ENCODE measurements around the gene MED29. TPM values are rescaled to one million over a fixed set of nuclear protein-coding genes. Genes with fewer than 3 reads are reported as not detected.

MED29 gene
- total and polyA plus RNA-seq, 2 of the 13 experiments (the other 11 are each of a cell fraction or from before 2014, with no cell fraction given): 14.0 to 19.7 TPM

DNA sequence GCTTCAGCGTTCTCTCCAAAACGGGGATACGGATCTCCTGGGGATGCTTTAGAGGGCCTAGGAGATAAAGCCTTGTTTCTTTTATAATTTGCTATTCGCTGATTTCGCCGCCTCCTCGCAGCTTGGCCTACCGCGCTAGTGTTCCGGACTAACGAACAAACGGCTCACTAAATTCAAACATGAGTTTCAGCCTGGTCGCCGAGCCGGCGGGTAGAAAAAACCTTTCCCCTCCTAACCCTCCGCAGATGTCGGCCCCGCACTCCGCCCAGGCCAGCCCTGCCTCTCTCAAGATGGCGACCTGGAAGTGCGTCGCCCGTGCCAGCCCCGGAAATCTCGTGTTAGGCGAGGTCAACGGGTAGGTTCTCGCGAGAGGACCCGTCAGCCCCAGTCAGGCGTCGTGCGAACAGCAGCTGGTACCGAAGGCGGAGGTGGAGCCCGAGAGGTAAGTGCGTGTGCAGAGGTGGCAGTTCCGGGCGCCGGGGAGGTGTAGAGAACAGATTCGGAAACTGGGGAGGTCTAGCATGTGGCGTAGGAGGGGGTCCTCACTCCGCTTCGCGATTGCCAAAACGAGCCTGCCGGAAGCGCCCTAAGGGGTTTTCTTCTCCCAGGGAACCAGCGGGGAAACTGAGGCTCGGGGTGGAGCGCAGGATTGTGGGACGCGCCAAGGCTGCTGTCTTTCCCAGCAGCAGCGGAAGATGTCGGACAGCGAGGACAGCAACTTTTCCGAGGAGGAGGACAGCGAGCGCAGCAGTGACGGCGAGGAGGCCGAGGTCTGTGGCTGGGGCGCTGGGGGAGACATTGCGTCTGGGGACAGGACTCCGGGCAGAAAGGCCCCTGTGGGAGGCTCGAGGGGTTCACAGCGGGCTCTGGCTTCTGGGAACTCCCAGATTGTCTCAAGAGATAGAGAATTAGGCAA is 54.3 kb downstream of the MED29 start, which contains the start of gene SUPT5H (continued):
- TF ChIP-seq ZBED4 (CRISPR knock-in tag; IDR thresholded peaks at IDR 0.05; ENCODE audit: borderline replicate concordance) (peak; percentile 66; the same call in 1 of the 2 replicates), GLI4 (CRISPR knock-in tag; IDR thresholded peaks at IDR 0.05; ENCODE audit: borderline replicate concordance) (no peak), THAP11 (CRISPR knock-in tag; IDR thresholded peaks at IDR 0.05) (peak; percentile 95), PCBP1 (IDR thresholded peaks at IDR 0.05; ENCODE audit: borderline replicate concordance, low read depth, low read length) (peak; percentile 75; the same call in 1 of the 2 replicates), ZNF343 (CRISPR knock-in tag; IDR thresholded peaks at IDR 0.05) (no peak), REPIN1 (CRISPR knock-in tag; IDR thresholded peaks at IDR 0.05; ENCODE audit: borderline replicate concordance, low read depth) (peak; percentile 48; the same call in 1 of the 2 replicates), PHB2 (IDR thresholded peaks at IDR 0.05; ENCODE audit: partially characterized antibody) (no peak), FLYWCH1 (CRISPR knock-in tag; IDR thresholded peaks at IDR 0.05) (no peak), KDM3A (CRISPR knock-in tag; IDR thresholded peaks at IDR 0.05; ENCODE audit: low read depth) (peak; percentile 76; the same call in 1 of the 2 replicates), ELF3 (CRISPR knock-in tag; IDR thresholded peaks at IDR 0.05) (peak; percentile 81), KIAA2018 (CRISPR knock-in tag; IDR thresholded peaks at IDR 0.05; ENCODE audit: borderline replicate concordance) (no peak), ZNF224 (CRISPR knock-in tag; IDR thresholded peaks at IDR 0.05) (no peak), KLF11 (CRISPR knock-in tag; IDR thresholded peaks at IDR 0.05) (no peak), ARNT2 (CRISPR knock-in tag; IDR thresholded peaks at IDR 0.05; ENCODE audit: low read depth) (peak; percentile 99), ZNF724P (CRISPR knock-in tag; IDR thresholded peaks at IDR 0.05; ENCODE audit: borderline replicate concordance) (peak; percentile 43; the same call in 1 of the 2 replicates), ARHGAP35 (CRISPR knock-in tag; IDR thresholded peaks at IDR 0.05; ENCODE audit: borderline replicate concordance) (no peak)

Measured in HepG2 (cell line).